ENCODE data around the gene KRT3. TPM values are rescaled to one million over a fixed set of nuclear protein-coding genes. Genes with fewer than 3 reads are reported as not detected.

Gene KRT3
- total RNA-seq, 1 experiment from 2014 or later, result not detected

DNA sequence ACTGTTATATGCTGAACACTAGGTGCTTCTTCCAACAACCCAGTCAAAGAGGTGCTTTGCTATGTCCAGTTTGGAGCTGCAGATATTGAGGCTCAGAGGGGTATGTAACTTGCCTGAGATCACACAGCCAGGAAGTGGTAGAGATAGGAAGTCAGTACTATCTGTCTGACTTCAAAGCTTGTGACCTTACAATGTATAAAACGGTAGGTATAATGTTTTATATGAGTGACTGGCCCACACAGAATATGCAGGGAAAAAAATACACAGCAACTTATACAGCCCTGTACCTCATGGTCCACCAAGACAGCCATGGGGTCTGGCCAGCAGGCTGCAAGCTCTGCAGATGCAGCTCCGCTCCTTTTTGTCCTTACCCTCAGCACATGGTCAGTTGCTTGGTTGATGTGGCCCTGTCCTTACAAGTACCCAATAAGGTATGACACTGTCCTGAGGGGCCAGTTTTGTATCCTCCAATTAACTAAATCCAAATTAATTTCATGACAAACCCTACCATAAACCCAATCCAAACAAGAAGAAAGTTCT, 21.9 kb upstream of the KRT3 start (continued):
- TF ChIP-seq, protein P1, sequence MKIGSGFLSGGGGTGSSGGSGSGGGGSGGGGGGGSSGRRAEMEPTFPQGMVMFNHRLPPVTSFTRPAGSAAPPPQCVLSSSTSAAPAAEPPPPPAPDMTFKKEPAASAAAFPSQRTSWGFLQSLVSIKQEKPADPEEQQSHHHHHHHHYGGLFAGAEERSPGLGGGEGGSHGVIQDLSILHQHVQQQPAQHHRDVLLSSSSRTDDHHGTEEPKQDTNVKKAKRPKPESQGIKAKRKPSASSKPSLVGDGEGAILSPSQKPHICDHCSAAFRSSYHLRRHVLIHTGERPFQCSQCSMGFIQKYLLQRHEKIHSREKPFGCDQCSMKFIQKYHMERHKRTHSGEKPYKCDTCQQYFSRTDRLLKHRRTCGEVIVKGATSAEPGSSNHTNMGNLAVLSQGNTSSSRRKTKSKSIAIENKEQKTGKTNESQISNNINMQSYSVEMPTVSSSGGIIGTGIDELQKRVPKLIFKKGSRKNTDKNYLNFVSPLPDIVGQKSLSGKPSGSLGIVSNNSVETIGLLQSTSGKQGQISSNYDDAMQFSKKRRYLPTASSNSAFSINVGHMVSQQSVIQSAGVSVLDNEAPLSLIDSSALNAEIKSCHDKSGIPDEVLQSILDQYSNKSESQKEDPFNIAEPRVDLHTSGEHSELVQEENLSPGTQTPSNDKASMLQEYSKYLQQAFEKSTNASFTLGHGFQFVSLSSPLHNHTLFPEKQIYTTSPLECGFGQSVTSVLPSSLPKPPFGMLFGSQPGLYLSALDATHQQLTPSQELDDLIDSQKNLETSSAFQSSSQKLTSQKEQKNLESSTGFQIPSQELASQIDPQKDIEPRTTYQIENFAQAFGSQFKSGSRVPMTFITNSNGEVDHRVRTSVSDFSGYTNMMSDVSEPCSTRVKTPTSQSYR (CRISPR knock-in tag; IDR thresholded peaks at IDR 0.05), result no peak
- TF ChIP-seq, protein P2, sequence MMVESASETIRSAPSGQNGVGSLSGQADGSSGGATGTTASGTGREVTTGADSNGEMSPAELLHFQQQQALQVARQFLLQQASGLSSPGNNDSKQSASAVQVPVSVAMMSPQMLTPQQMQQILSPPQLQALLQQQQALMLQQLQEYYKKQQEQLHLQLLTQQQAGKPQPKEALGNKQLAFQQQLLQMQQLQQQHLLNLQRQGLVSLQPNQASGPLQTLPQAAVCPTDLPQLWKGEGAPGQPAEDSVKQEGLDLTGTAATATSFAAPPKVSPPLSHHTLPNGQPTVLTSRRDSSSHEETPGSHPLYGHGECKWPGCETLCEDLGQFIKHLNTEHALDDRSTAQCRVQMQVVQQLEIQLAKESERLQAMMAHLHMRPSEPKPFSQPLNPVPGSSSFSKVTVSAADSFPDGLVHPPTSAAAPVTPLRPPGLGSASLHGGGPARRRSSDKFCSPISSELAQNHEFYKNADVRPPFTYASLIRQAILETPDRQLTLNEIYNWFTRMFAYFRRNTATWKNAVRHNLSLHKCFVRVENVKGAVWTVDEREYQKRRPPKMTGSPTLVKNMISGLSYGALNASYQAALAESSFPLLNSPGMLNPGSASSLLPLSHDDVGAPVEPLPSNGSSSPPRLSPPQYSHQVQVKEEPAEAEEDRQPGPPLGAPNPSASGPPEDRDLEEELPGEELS (CRISPR knock-in tag; IDR thresholded peaks at IDR 0.05), result no peak
- no peak for TF ChIP-seq SMAD3 (CRISPR knock-in tag; IDR thresholded peaks at IDR 0.05; ENCODE audit: borderline replicate concordance)
- TF ChIP-seq ARID4B (CRISPR knock-in tag; IDR thresholded peaks at IDR 0.05; ENCODE audit: borderline replicate concordance), result no peak

DNA sequence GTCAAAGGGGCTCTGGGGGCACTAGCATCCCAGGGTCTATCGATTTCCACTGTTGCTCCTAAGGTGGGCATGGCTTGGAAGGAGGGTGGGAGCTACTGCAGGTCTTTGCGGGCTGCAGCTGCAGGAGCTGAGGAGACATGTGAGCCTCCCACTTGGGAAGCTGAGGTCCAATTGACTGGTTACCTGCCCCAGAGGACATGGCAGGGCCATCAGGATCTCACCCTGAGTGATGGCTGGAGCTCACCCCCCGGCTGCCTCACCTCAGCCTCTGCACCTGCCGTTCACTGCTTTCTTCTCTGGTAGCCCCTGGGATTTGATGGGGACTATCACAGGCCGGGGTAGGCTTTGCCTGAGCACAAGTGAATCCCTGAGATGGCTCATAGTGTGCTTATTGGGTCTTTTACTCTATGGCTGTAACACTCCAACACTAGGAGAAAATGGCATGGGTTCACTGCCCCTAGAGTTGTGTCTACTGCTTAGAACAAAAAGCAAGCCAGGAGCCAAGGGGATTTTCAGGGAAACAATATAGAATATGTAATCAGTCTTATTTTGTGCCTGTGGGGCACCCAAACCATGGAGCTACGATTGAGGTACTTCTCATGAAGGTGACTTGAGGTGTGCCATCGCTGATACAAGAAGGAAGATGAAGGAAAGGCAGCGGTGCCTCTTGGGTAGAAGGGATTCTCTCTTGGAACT, 21.2 kb upstream of the KRT3 start:
- ChIA-PET CTCF (interaction anchor here (1.6 kb wide), 1 partner anchor 53 kb away, joined by 7 read pairs; no protein-coding TSS in a partner anchor), POLR2A (no interaction called here)
- H3K4me3 Mint-ChIP-seq, result no peak overlapping the region
- no peaks in the 10 kb centered on the region for H3K27me3 Mint-ChIP-seq (ENCODE audit: low read depth)
- TF ChIP-seq PREB (CRISPR knock-in tag; IDR thresholded peaks at IDR 0.05; ENCODE audit: borderline replicate concordance), result no peak
- TF ChIP-seq MYBL2 (CRISPR knock-in tag; IDR thresholded peaks at IDR 0.05), result no peak
- TF ChIP-seq IRF2 (CRISPR knock-in tag; IDR thresholded peaks at IDR 0.05; ENCODE audit: borderline replicate concordance, low read depth), result no peak
- TF ChIP-seq KAT7 (CRISPR knock-in tag; IDR thresholded peaks at IDR 0.05; ENCODE audit: borderline replicate concordance), result no peak
- TF ChIP-seq NR3C1 (CRISPR knock-in tag; conservative IDR thresholded peaks at IDR 0.05; ENCODE audit: low read depth), result no peak
- TF ChIP-seq ZNF396 (CRISPR knock-in tag; IDR thresholded peaks at IDR 0.05; ENCODE audit: borderline replicate concordance), result no peak
- no peak for TF ChIP-seq FOXJ3 (CRISPR knock-in tag; IDR thresholded peaks at IDR 0.05; ENCODE audit: borderline replicate concordance)
- TF ChIP-seq, protein P3, sequence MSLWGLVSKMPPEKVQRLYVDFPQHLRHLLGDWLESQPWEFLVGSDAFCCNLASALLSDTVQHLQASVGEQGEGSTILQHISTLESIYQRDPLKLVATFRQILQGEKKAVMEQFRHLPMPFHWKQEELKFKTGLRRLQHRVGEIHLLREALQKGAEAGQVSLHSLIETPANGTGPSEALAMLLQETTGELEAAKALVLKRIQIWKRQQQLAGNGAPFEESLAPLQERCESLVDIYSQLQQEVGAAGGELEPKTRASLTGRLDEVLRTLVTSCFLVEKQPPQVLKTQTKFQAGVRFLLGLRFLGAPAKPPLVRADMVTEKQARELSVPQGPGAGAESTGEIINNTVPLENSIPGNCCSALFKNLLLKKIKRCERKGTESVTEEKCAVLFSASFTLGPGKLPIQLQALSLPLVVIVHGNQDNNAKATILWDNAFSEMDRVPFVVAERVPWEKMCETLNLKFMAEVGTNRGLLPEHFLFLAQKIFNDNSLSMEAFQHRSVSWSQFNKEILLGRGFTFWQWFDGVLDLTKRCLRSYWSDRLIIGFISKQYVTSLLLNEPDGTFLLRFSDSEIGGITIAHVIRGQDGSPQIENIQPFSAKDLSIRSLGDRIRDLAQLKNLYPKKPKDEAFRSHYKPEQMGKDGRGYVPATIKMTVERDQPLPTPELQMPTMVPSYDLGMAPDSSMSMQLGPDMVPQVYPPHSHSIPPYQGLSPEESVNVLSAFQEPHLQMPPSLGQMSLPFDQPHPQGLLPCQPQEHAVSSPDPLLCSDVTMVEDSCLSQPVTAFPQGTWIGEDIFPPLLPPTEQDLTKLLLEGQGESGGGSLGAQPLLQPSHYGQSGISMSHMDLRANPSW (CRISPR knock-in tag; conservative IDR thresholded peaks at IDR 0.05; ENCODE audit: low read depth), result no peak
- no peak for TF ChIP-seq NFYB (CRISPR knock-in tag; conservative IDR thresholded peaks at IDR 0.05; ENCODE audit: low read depth)
- no peak for TF ChIP-seq ATF1 (CRISPR knock-in tag; IDR thresholded peaks at IDR 0.05)
- TF ChIP-seq ZNF423 (CRISPR knock-in tag; IDR thresholded peaks at IDR 0.05), result no peak
- TF ChIP-seq RELA (CRISPR knock-in tag; IDR thresholded peaks at IDR 0.05; ENCODE audit: borderline replicate concordance), result no peak
- no peak for TF ChIP-seq ZNF219 (CRISPR knock-in tag; IDR thresholded peaks at IDR 0.05; ENCODE audit: borderline replicate concordance)
- H3K9me3 Mint-ChIP-seq, result no peaks in the 10 kb centered on the region
- no peaks in the 10 kb centered on the region for H3K36me3 Mint-ChIP-seq
- DNase-seq (ENCODE audit: low spot score) (no peak), ATAC-seq (no peak)
- no peak overlapping the region for H3K27ac Mint-ChIP-seq
- no peaks in the 10 kb centered on the region for H3K4me1 Mint-ChIP-seq

Measured in WTC11 (cell line).